Measurements from ENCODE around the gene MDC1. TPM values are rescaled to one million over a fixed set of nuclear protein-coding genes. Genes with fewer than 3 reads are reported as not detected.

MDC1 gene
- polyA plus RNA-seq, 3 donors, result 45.4 to 55.6 (median 53.0) TPM

Other genes starting within 250 kb of the MDC1 start
- 100 to 1,000 TPM; 103 to 110 (median 106) TPM for gene HLA-E, start 227.8 kb downstream of the MDC1 start, polyA plus RNA-seq (ENCODE audit: insufficient read length in 3 of 3)
- gene GNL1, start 160.8 kb downstream of the MDC1 start, polyA plus RNA-seq (ENCODE audit: insufficient read length in 3 of 3), result 100 to 1,000 TPM in 2 of 3 donors, 10 to 100 TPM in 1; 97.3 to 111 (median 102) TPM
- 10 to 100 TPM; 29.2 to 37.4 (median 35.4) TPM for gene PRR3, start 160.0 kb downstream of the MDC1 start, polyA plus RNA-seq (ENCODE audit: insufficient read length in 3 of 3)
- 10 to 100 TPM; 69.3 to 77.9 (median 73.6) TPM for gene ABCF1, start 145.8 kb downstream of the MDC1 start, polyA plus RNA-seq (ENCODE audit: insufficient read length in 3 of 3)
- 10 to 100 TPM; 53.5 to 62.5 (median 55.6) TPM for gene PPP1R10, start 100.0 kb downstream of the MDC1 start, polyA plus RNA-seq (ENCODE audit: insufficient read length in 3 of 3)
- gene MRPS18B, start 99.4 kb downstream of the MDC1 start, polyA plus RNA-seq (ENCODE audit: insufficient read length in 3 of 3), result 10 to 100 TPM; 56.0 to 65.1 (median 62.2) TPM
- gene ATAT1, start 90.4 kb downstream of the MDC1 start, polyA plus RNA-seq (ENCODE audit: insufficient read length in 3 of 3), result 10 to 100 TPM; 38.7 to 60.2 (median 59.4) TPM
- gene C6orf136, start 70.1 kb downstream of the MDC1 start, polyA plus RNA-seq (ENCODE audit: insufficient read length in 3 of 3), result 10 to 100 TPM; 17.6 to 25.5 (median 22.9) TPM
- 10 to 100 TPM; 48.6 to 51.8 (median 50.0) TPM for gene DHX16, start 44.3 kb downstream of the MDC1 start, polyA plus RNA-seq (ENCODE audit: insufficient read length in 3 of 3)
- gene PPP1R18, start 30.6 kb downstream of the MDC1 start, polyA plus RNA-seq (ENCODE audit: insufficient read length in 3 of 3), result 10 to 100 TPM; 33.7 to 42.6 (median 37.4) TPM
- 10 to 100 TPM; 35.3 to 43.5 (median 39.7) TPM for gene NRM, start 26.3 kb downstream of the MDC1 start, polyA plus RNA-seq (ENCODE audit: insufficient read length in 3 of 3)
- 1,000 to 10,000 TPM; 1,096 to 1,335 (median 1,230) TPM for gene TUBB, start 3.1 kb upstream of the MDC1 start, polyA plus RNA-seq (ENCODE audit: insufficient read length in 3 of 3)
- gene FLOT1, start 25.4 kb upstream of the MDC1 start, polyA plus RNA-seq (ENCODE audit: insufficient read length in 3 of 3), result 100 to 1,000 TPM; 138 to 144 (median 138) TPM
- gene IER3, start 27.3 kb upstream of the MDC1 start, polyA plus RNA-seq (ENCODE audit: insufficient read length in 3 of 3), result 10 to 100 TPM; 21.0 to 21.8 (median 21.2) TPM
- 100 to 1,000 TPM; 196 to 203 (median 201) TPM for gene DDR1, start 167.2 kb upstream of the MDC1 start, polyA plus RNA-seq (ENCODE audit: insufficient read length in 3 of 3)
- gene GTF2H4, start 190.9 kb upstream of the MDC1 start, polyA plus RNA-seq (ENCODE audit: insufficient read length in 3 of 3), result 10 to 100 TPM; 48.1 to 50.5 (median 48.9) TPM
- gene VARS2, start 197.0 kb upstream of the MDC1 start, polyA plus RNA-seq (ENCODE audit: insufficient read length in 3 of 3), result 10 to 100 TPM; 45.6 to 64.7 (median 55.3) TPM
- gene SFTA2, start 214.9 kb upstream of the MDC1 start, polyA plus RNA-seq (ENCODE audit: insufficient read length in 3 of 3), result 1 to 10 TPM in 2 of 3 donors, under 1 TPM in 1; 0.63 to 1.7 (median 1.2) TPM
- gene MUCL3, start 223.7 kb upstream of the MDC1 start, polyA plus RNA-seq (ENCODE audit: insufficient read length in 3 of 3), result under 1 TPM; 0.07 to 0.13 (median 0.09) TPM

Measured in renal pelvis (tissue), 3 donors.